COLO829 (cell line): ENCODE data around the gene ITGB2.
"Not testable (repeated sequence)": the region's sequence is repeated elsewhere in the genome, so short reads cannot be mapped to it uniquely, and the experiment has no call there.

Experiments
- DNase-seq: peaks from one replicate; pipeline ENCODE4 v3.0.0; 2012; ENCODE audit warnings: low spot score

Gene ITGB2

GRCh38 chr21:44940116-44940631 is 19.5 kb upstream of the ITGB2 start:
- no peak for DNase-seq

GRCh38 chr21:44939532-44940115 is 18.9 kb upstream of the ITGB2 start, which contains the start of gene SLX9:
Gene SLX9, plus strand, starts transcription at chr21:44940029. Its CDS starts 29 bp downstream, at chr21:44940058.
- peak; percentile 76 for DNase-seq

GRCh38 chr21:44938772-44939531 is 18.3 kb upstream of the ITGB2 start:
- no peak for DNase-seq

- DNase-seq = no peak
Observed at GRCh38 chr21:44935533-44935927, 14.8 kb upstream of the ITGB2 start.

- DNase-seq = no peak
Observed at GRCh38 chr21:44934797-44935532, 14.3 kb upstream of the ITGB2 start.

- no peak for DNase-seq
Observed at GRCh38 chr21:44934276-44934675, 13.6 kb upstream of the ITGB2 start.

GRCh38 chr21:44933918-44934260 is 13.2 kb upstream of the ITGB2 start:
- DNase-seq = no peak

- DNase-seq = no peak
Observed at GRCh38 chr21:44933199-44933917, 12.7 kb upstream of the ITGB2 start.

- no peak for DNase-seq
Observed at GRCh38 chr21:44932408-44933181, 11.9 kb upstream of the ITGB2 start.

- no peak for DNase-seq
Observed at GRCh38 chr21:44931501-44932407, 11.1 kb upstream of the ITGB2 start.

- DNase-seq = no peak
Observed at GRCh38 chr21:44931137-44931500, 10.4 kb upstream of the ITGB2 start.

GRCh38 chr21:44930543-44930981 is 9.9 kb upstream of the ITGB2 start:
- no peak for DNase-seq

GRCh38 chr21:44929799-44930542 is 9.3 kb upstream of the ITGB2 start:
- DNase-seq = no peak

GRCh38 chr21:44929242-44929798 is 8.6 kb upstream of the ITGB2 start:
- no peak for DNase-seq

GRCh38 chr21:44928500-44929241 is 8.0 kb upstream of the ITGB2 start:
- DNase-seq = not testable (repeated sequence)

- peak; percentile 46 for DNase-seq
Observed at GRCh38 chr21:44927587-44928461, 7.1 kb upstream of the ITGB2 start.

GRCh38 chr21:44927259-44927586 is 6.5 kb upstream of the ITGB2 start:
- DNase-seq = no peak
